ENCODE data around the gene SLC2A9. TPM values are rescaled to one million over a fixed set of nuclear protein-coding genes. Genes with fewer than 3 reads are reported as not detected.

Gene SLC2A9
- total and polyA plus RNA-seq, 7 experiments from 2014 or later = 0.36 to 9.6 (median 3.3) TPM

DNA sequence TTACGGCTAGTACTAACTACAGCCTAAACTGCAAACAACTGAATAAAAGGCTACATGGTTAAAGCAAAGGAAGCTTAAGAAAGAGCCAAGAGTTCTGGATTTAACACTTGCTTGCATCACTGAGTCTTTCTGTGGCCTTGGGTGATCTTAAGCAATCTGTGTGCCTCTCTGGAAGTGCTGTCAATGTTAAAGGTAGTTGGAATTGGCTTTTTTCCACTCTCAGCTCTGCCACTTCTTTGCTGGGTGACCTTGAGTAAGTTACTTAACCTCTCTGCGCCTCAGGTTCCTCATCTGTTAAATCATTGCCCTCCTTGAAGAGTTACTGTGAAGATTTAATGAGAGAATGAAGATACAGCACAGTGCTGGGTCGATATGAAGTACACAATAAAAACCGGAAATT is 15.7 kb downstream of the SLC2A9 start:
- intact Hi-C loops (cut with micrococcal nuclease) = no loop called here
- Histone ChIP-seq H3K27me3 (ENCODE audit: control insufficient read depth in 2 of 2, insufficient read depth in 2 of 2, low read length in 2 of 2) (no peaks in the 10 kb centered on the region), H3K4me3 (ENCODE audit: low read length) (no peak overlapping the region), H3K9me3 (ENCODE audit: control insufficient read depth in 2 of 3, low read length in 3 of 3) (no peaks in the 10 kb centered on the region), H3K36me3 (ENCODE audit: control insufficient read depth in 2 of 3, insufficient read depth in 3 of 3, low read length in 3 of 3) (no peaks in the 10 kb centered on the region), H3K27ac (ENCODE audit: low read depth, low read length) (no peak overlapping the region), H3K4me1 (ENCODE audit: control insufficient read depth in 2 of 2, insufficient read depth in 2 of 2, low read length in 2 of 2) (no peaks in the 10 kb centered on the region)
- no peaks in the 10 kb centered on the region for H3K27me3 Mint-ChIP-seq
- no peak for ATAC-seq
- H3K36me3 Mint-ChIP-seq = peaks cover 0 to 9% (median 4%) of the 10 kb centered on the region in 5 donors
- H3K4me1 Mint-ChIP-seq = peaks cover 0 to 47% (median 0%) of the 10 kb centered on the region in 7 donors
- POLR2A ChIA-PET = no interaction called here
- H3K4me3 Mint-ChIP-seq = no peak overlapping the region
- DNase-seq = no peak
- peaks cover 0 to 4% (median 0%) of the 10 kb centered on the region in 11 donors for H3K9me3 Mint-ChIP-seq
- CTCF ChIA-PET = no interaction called here
- H3K27ac Mint-ChIP-seq = no peak overlapping the region

DNA sequence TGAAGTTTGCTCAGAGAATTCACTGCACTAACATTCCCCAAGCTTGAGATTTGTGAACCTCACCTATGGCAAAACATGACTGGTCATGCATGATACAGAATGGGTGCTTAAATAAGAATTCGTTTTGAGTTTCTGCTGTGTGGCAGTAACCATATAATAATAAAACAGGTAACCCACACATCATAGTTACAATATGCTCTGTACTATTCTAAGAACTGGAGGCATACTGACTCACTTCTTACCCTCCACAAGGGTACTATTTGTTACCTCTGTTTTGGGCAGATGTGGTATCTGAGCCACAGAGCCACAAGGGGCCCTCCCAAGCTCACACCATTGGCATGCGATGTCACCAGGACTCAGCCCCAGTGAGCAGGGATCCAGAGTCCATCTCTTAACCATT is 17.6 kb downstream of the SLC2A9 start:
- POLR2A ChIA-PET = no interaction called here
- Mint-ChIP-seq H3K9me3 (peaks cover 0 to 8% (median 0%) of the 10 kb centered on the region in 11 donors), H3K27me3 (no peaks in the 10 kb centered on the region), H3K4me3 (no peak overlapping the region), H3K27ac (peak overlapping the region in 1 of 9 donors; percentile 73), H3K36me3 (peaks cover 0 to 9% (median 4%) of the 10 kb centered on the region in 5 donors), H3K4me1 (peaks cover 0 to 61% (median 0%) of the 10 kb centered on the region in 7 donors)
- ATAC-seq (no peak), DNase-seq (no peak)
- H3K4me1 ChIP-seq (ENCODE audit: control insufficient read depth in 2 of 2, insufficient read depth in 2 of 2, low read length in 2 of 2) = no peaks in the 10 kb centered on the region
- H3K4me3 ChIP-seq (ENCODE audit: low read length) = no peak overlapping the region
- intact Hi-C loops (cut with micrococcal nuclease) = no loop called here
- H3K36me3 ChIP-seq (ENCODE audit: control insufficient read depth in 2 of 3, insufficient read depth in 3 of 3, low read length in 3 of 3) = no peaks in the 10 kb centered on the region
- H3K9me3 ChIP-seq (ENCODE audit: control insufficient read depth in 2 of 3, low read length in 3 of 3) = no peaks in the 10 kb centered on the region
- CTCF ChIA-PET = no interaction called here
- H3K27ac ChIP-seq (ENCODE audit: low read depth, low read length) = no peak overlapping the region
- H3K27me3 ChIP-seq (ENCODE audit: control insufficient read depth in 2 of 2, insufficient read depth in 2 of 2, low read length in 2 of 2) = no peaks in the 10 kb centered on the region

DNA sequence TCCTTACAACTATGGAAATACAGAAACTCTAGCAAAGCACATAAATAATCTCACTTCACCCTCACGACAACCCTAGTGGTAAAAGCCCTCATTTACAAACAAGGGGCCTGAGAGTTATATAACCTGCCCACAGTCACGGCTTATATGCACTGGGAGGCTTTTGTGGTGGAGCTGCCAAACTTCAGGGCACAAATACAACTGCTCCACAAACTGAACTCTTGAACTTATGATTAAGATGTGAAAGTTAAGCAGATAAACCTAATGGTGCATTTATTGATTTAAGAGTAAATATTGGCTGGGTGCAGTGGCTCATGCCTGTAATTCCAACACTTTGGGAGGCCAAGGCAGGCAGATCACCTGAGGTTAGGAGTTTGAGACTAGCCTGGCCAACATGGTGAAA is 19.0 kb downstream of the SLC2A9 start:
- Mint-ChIP-seq H3K9me3 (peaks cover 0 to 8% (median 0%) of the 10 kb centered on the region in 11 donors), H3K36me3 (peaks cover 0 to 9% (median 4%) of the 10 kb centered on the region in 5 donors), H3K4me1 (peaks cover 0 to 56% (median 0%) of the 10 kb centered on the region in 7 donors), H3K27me3 (no peaks in the 10 kb centered on the region), H3K27ac (no peak overlapping the region), H3K4me3 (no peak overlapping the region)
- Histone ChIP-seq H3K9me3 (ENCODE audit: control insufficient read depth in 2 of 3, low read length in 3 of 3) (no peaks in the 10 kb centered on the region), H3K27ac (ENCODE audit: low read depth, low read length) (no peak overlapping the region), H3K4me1 (ENCODE audit: control insufficient read depth in 2 of 2, insufficient read depth in 2 of 2, low read length in 2 of 2) (no peaks in the 10 kb centered on the region), H3K36me3 (ENCODE audit: control insufficient read depth in 2 of 3, insufficient read depth in 3 of 3, low read length in 3 of 3) (no peaks in the 10 kb centered on the region), H3K27me3 (ENCODE audit: control insufficient read depth in 2 of 2, insufficient read depth in 2 of 2, low read length in 2 of 2) (no peaks in the 10 kb centered on the region), H3K4me3 (ENCODE audit: low read length) (no peak overlapping the region)
- ChIA-PET CTCF (no interaction called here), POLR2A (no interaction called here)
- no peak for DNase-seq
- intact Hi-C loops (cut with micrococcal nuclease) = no loop called here
- ATAC-seq = no peak

DNA sequence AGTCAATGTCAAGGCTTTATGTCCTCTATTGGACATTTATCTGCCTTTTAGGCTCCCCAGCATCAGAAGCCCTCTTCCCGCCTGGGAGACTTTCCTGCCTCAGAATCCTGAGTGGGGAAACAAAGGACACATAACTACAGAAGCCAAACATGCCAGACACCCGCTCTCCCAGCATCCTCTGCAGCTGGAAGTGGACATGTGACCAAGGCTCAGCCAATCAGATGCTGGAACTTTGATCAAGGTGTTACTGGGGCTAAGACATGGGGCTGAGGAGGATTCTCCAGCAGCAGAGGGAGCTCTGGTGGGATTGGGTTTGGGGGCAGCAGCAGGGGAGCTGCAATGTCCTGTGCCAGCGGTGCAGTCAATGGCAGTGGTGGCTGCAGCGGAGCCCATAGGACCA is 19.5 kb downstream of the SLC2A9 start:
- Histone ChIP-seq H3K4me1 (ENCODE audit: control insufficient read depth in 2 of 2, insufficient read depth in 2 of 2, low read length in 2 of 2) (no peaks in the 10 kb centered on the region), H3K27me3 (ENCODE audit: control insufficient read depth in 2 of 2, insufficient read depth in 2 of 2, low read length in 2 of 2) (no peaks in the 10 kb centered on the region), H3K27ac (ENCODE audit: low read depth, low read length) (no peak overlapping the region), H3K36me3 (ENCODE audit: control insufficient read depth in 2 of 3, insufficient read depth in 3 of 3, low read length in 3 of 3) (no peaks in the 10 kb centered on the region), H3K9me3 (ENCODE audit: control insufficient read depth in 2 of 3, low read length in 3 of 3) (no peaks in the 10 kb centered on the region), H3K4me3 (ENCODE audit: low read length) (no peak overlapping the region)
- no peak overlapping the region for H3K27ac Mint-ChIP-seq
- ATAC-seq (no peak), DNase-seq (no peak)
- ChIA-PET CTCF (no interaction called here), POLR2A (no interaction called here)
- H3K36me3 Mint-ChIP-seq = peaks cover 0 to 9% (median 4%) of the 10 kb centered on the region in 5 donors
- peaks cover 0 to 51% (median 0%) of the 10 kb centered on the region in 7 donors for H3K4me1 Mint-ChIP-seq
- H3K9me3 Mint-ChIP-seq = peaks cover 0 to 8% (median 0%) of the 10 kb centered on the region in 11 donors
- H3K27me3 Mint-ChIP-seq = no peaks in the 10 kb centered on the region
- no peak overlapping the region for H3K4me3 Mint-ChIP-seq
- intact Hi-C loops (cut with micrococcal nuclease) = no loop called here

DNA sequence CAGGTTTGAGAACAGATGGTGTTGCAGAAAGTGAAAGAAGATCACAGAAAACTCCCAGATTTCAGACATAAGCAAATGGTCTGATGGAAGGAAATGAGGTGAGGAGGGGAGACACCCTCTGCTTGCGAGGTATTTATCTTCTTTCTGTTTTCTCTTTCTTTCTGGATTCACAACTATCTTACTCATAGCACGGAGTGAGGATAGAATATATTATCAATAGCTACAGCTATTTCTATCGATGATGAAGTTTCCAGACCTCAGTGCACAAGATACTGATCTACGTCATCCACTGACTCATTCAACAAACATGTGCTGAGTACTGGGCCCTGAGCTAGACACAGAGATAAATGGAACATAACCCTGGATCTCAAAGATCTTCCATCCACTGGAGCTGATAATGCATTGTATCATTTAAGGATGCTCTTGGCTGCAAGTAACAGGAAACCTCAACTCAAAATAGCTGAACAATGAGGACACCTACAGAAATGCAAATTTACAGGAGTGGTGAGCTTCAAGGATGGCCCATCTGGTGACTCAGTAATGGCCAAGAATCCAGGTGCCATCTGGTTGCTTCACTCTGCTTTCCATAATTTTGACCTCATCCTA is 21.2 kb downstream of the SLC2A9 start:
- Histone ChIP-seq H3K4me3 (ENCODE audit: low read length) (no peak overlapping the region), H3K4me1 (ENCODE audit: control insufficient read depth in 2 of 2, insufficient read depth in 2 of 2, low read length in 2 of 2) (no peaks in the 10 kb centered on the region), H3K9me3 (ENCODE audit: control insufficient read depth in 2 of 3, low read length in 3 of 3) (no peaks in the 10 kb centered on the region), H3K36me3 (ENCODE audit: control insufficient read depth in 2 of 3, insufficient read depth in 3 of 3, low read length in 3 of 3) (no peaks in the 10 kb centered on the region), H3K27me3 (ENCODE audit: control insufficient read depth in 2 of 2, insufficient read depth in 2 of 2, low read length in 2 of 2) (no peaks in the 10 kb centered on the region), H3K27ac (ENCODE audit: low read depth, low read length) (no peak overlapping the region)
- Mint-ChIP-seq H3K27me3 (no peaks in the 10 kb centered on the region), H3K36me3 (peaks cover 0 to 13% (median 4%) of the 10 kb centered on the region in 5 donors), H3K27ac (no peak overlapping the region), H3K4me3 (peak overlapping the region in 1 of 10 donors; percentile 6), H3K9me3 (peaks cover 0 to 11% (median 0%) of the 10 kb centered on the region in 11 donors), H3K4me1 (peaks cover 0 to 58% (median under 1%) of the 10 kb centered on the region in 7 donors)
- no peak for ATAC-seq
- ChIA-PET POLR2A (no interaction called here), CTCF (no interaction called here)
- DNase-seq = no peak
- intact Hi-C loops (cut with micrococcal nuclease) = no loop called here

DNA sequence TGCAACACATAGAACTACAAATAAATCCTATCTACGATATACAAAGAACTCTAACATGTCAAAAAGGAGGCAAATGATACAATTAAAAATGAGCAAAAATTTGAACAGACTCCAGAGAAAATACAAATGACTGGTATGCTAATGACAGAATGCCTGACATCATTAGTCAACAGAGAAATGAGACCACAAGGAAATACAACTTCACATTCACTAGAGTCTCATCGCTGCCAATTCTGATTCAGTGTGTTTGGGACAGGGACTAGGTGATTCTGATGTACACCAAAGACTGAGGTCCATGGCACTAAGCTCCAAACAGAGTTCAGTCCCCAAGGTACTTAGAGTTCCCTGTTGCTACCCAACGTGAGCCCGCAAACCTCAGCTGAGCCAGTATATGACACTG is 23.4 kb downstream of the SLC2A9 start:
- intact Hi-C loops (cut with micrococcal nuclease) = no loop called here
- H3K36me3 ChIP-seq (ENCODE audit: control insufficient read depth in 2 of 3, insufficient read depth in 3 of 3, low read length in 3 of 3) = no peaks in the 10 kb centered on the region
- H3K27me3 ChIP-seq (ENCODE audit: control insufficient read depth in 2 of 2, insufficient read depth in 2 of 2, low read length in 2 of 2) = no peaks in the 10 kb centered on the region
- DNase-seq (no peak), ATAC-seq (no peak)
- Mint-ChIP-seq H3K36me3 (peaks cover 0 to 10% (median 8%) of the 10 kb centered on the region in 5 donors), H3K9me3 (peaks cover 0 to 14% (median 0%) of the 10 kb centered on the region in 11 donors), H3K4me1 (peaks cover 8 to 56% (median 11%) of the 10 kb centered on the region in 7 donors), H3K27ac (no peak overlapping the region), H3K4me3 (no peak overlapping the region), H3K27me3 (no peaks in the 10 kb centered on the region)
- CTCF ChIA-PET = interaction anchor here (0.6 kb wide), 1 partner anchor 135 kb away, joined by 3 read pairs; no protein-coding TSS in a partner anchor
- POLR2A ChIA-PET = no interaction called here
- H3K4me3 ChIP-seq (ENCODE audit: low read length) = no peak overlapping the region
- no peak overlapping the region for H3K27ac ChIP-seq (ENCODE audit: low read depth, low read length)
- H3K9me3 ChIP-seq (ENCODE audit: control insufficient read depth in 2 of 3, low read length in 3 of 3) = no peaks in the 10 kb centered on the region
- no peaks in the 10 kb centered on the region for H3K4me1 ChIP-seq (ENCODE audit: control insufficient read depth in 2 of 2, insufficient read depth in 2 of 2, low read length in 2 of 2)
